ENCODE data around the gene PDK1. TPM values are rescaled to one million over a fixed set of nuclear protein-coding genes. Genes with fewer than 3 reads are reported as not detected.

The PDK1 gene
- polyA plus RNA-seq, 2 of the 4 experiments (the other 2 are of a cell fraction), result 1.2 to 12.9 TPM

- Histone ChIP-seq H3K4me3 (no peak overlapping the region), H3K27ac (no peak overlapping the region), H3K4me1 (no peaks in the 10 kb centered on the region), H3K9me3 (no peaks in the 10 kb centered on the region), H3K4me2 (no peak overlapping the region)
- FAIRE-seq, result no peak
- ChIA-PET POLR2A (no interaction called here), CTCF (interaction anchor here (1.0 kb wide), 1 partner anchor 9 kb away, joined by 3 read pairs; no protein-coding TSS in a partner anchor)
- DNase-seq (ENCODE audit: low read depth in 1 of 2, low spot score in 1 of 2), result no peak
- WGBS (ENCODE audit: missing lambda C conversion rate), result 91% methylated on average over 2 of the region's 2 CpGs
- ATAC-seq, result no peak
- TF ChIP-seq MAX (IDR thresholded peaks at IDR 0.05) (no peak), ZNF302 (CRISPR knock-in tag; IDR thresholded peaks at IDR 0.05) (no peak), FOSB (CRISPR knock-in tag; IDR thresholded peaks at IDR 0.05) (no peak), TP53 (CRISPR knock-in tag; IDR thresholded peaks at IDR 0.05) (no peak)
Measured at GRCh38 chr2:172617115-172617514, 61.2 kb downstream of the PDK1 start.

GRCh38 chr2:172623249-172623965, 67.5 kb downstream of the PDK1 start:
- no peaks in the 10 kb centered on the region for H3K4me1 ChIP-seq
- ATAC-seq (no peak), FAIRE-seq (no peak), DNase-seq (ENCODE audit: low read depth in 1 of 2, low spot score in 1 of 2) (no peak)
- no peak overlapping the region for H3K27ac ChIP-seq
- ChIA-PET POLR2A (no interaction called here), CTCF (interaction anchor here (1.2 to 1.3 kb wide), 2 partner anchors 14 to 29 kb away, joined by 3 read pairs; no protein-coding TSS in a partner anchor)
- H3K4me3 ChIP-seq, result no peak overlapping the region
- TF ChIP-seq ELK1 (IDR thresholded peaks at IDR 0.05; ENCODE audit: low read depth, low read length) (no peak), POLR2AphosphoS2 (conservative IDR thresholded peaks at IDR 0.05; ENCODE audit: low read length) (no peak), ZC3H11A (IDR thresholded peaks at IDR 0.05) (no peak), JUNB (IDR thresholded peaks at IDR 0.05) (no peak), SREBF2 (IDR thresholded peaks at IDR 0.05) (no peak), EHF (CRISPR knock-in tag; IDR thresholded peaks at IDR 0.05) (no peak), HES2 (IDR thresholded peaks at IDR 0.05) (no peak), SMC3 (IDR thresholded peaks at IDR 0.05) (no peak), MYC (IDR thresholded peaks at IDR 0.05; ENCODE audit: borderline replicate concordance, low read length) (no peak), CBX8 (IDR thresholded peaks at IDR 0.05) (no peak), PBX3 (IDR thresholded peaks at IDR 0.05) (no peak), HEYL (CRISPR knock-in tag; IDR thresholded peaks at IDR 0.05) (no peak), NPAS2 (CRISPR knock-in tag; IDR thresholded peaks at IDR 0.05; ENCODE audit: borderline replicate concordance) (no peak)
- H3K4me2 ChIP-seq, result no peak overlapping the region
- WGBS (ENCODE audit: missing lambda C conversion rate), result 74% methylated on average over 1 of the region's 1 CpG
- H3K9me3 ChIP-seq, result no peaks in the 10 kb centered on the region

GRCh38 chr2:172624996-172625395, 69.1 kb downstream of the PDK1 start:
- 94% methylated on average over 2 of the region's 2 CpGs for WGBS (ENCODE audit: missing lambda C conversion rate)
- CTCF ChIA-PET, result no interaction called here
- Histone ChIP-seq H3K4me1 (no peaks in the 10 kb centered on the region), H3K4me3 (no peak overlapping the region), H3K9me3 (no peaks in the 10 kb centered on the region), H3K27ac (no peak overlapping the region), H3K4me2 (no peak overlapping the region)
- ATAC-seq (no peak), FAIRE-seq (no peak), DNase-seq (ENCODE audit: low read depth in 1 of 2, low spot score in 1 of 2) (no peak)
- POLR2A ChIA-PET, result no interaction called here
- TF ChIP-seq EHMT2 (IDR thresholded peaks at IDR 0.05; ENCODE audit: low read depth), result no peak
- no peak for TF ChIP-seq REST (IDR thresholded peaks at IDR 0.05)
- TF ChIP-seq ZFP36 (IDR thresholded peaks at IDR 0.05; ENCODE audit: borderline replicate concordance, partially characterized antibody), result no peak
- no peak for TF ChIP-seq SMC3 (IDR thresholded peaks at IDR 0.05)
- TF ChIP-seq FOXS1 (CRISPR knock-in tag; IDR thresholded peaks at IDR 0.05), result no peak
- TF ChIP-seq BCL3 (IDR thresholded peaks at IDR 0.05), result no peak
- TF ChIP-seq NFE2L2 (conservative IDR thresholded peaks at IDR 0.05; ENCODE audit: low read length), result no peak
- no peak for TF ChIP-seq HOXB5 (CRISPR knock-in tag; IDR thresholded peaks at IDR 0.05)
- TF ChIP-seq USF2 (IDR thresholded peaks at IDR 0.05), result no peak
- TF ChIP-seq KDM1A (IDR thresholded peaks at IDR 0.05; ENCODE audit: low read depth), result no peak
- no peak for TF ChIP-seq JUN (IDR thresholded peaks at IDR 0.05)
- TF ChIP-seq RFX5 (IDR thresholded peaks at IDR 0.05), result no peak

Measured in A549 (cell line).